ENCODE results near the gene MAGI1. TPM values are rescaled to one million over a fixed set of nuclear protein-coding genes. Genes with fewer than 3 reads are reported as not detected.

MAGI1 gene
- total RNA-seq, 4 donors from 2014 or later, result 42.4 to 71.6 (median 50.2) TPM

- TF ChIP-seq CTCF (IDR thresholded peaks at IDR 0.05) (no peak), POLR2A (IDR thresholded peaks at IDR 0.05) (no peak)
- 49 to 55% methylated on average over 3 of the region's 3 CpGs for WGBS, 2 donors
Measured at GRCh38 chr3:65636326-65636725, 402.4 kb downstream of the MAGI1 start.

GRCh38 chr3:65635657-65636056 lies 403.1 kb downstream of the MAGI1 start:
- WGBS, 2 donors, result 72 to 89% methylated on average over 2 of the region's 2 CpGs
- TF ChIP-seq POLR2A (IDR thresholded peaks at IDR 0.05) (no peak), CTCF (IDR thresholded peaks at IDR 0.05) (no peak)
- no peak overlapping the region for H3K4me3 ChIP-seq (ENCODE audit: low read depth, poor library complexity, severe bottlenecking)
- DNase-seq (ENCODE audit: low spot score in 2 of 2), result no peak
- intact Hi-C loops (cut with DNase I; ENCODE audit: low total_unique reads), result no loop called here

More at GRCh38 chr3:65636326-65636725, 402.4 kb downstream of the MAGI1 start:
- no peak for DNase-seq (ENCODE audit: low spot score in 2 of 2)
- intact Hi-C loops (cut with DNase I; ENCODE audit: low total_unique reads), result no loop called here
- no peak overlapping the region for H3K4me3 ChIP-seq (ENCODE audit: low read depth, poor library complexity, severe bottlenecking)

GRCh38 chr3:65633018-65633638 lies 405.6 kb downstream of the MAGI1 start:
- no peak for DNase-seq (ENCODE audit: low spot score in 2 of 2)
- no peak overlapping the region for H3K4me3 ChIP-seq (ENCODE audit: low read depth, poor library complexity, severe bottlenecking)
- intact Hi-C loops (cut with DNase I; ENCODE audit: low total_unique reads), result no loop called here
- no peak for TF ChIP-seq POLR2A (IDR thresholded peaks at IDR 0.05)
- no peak for TF ChIP-seq CTCF (IDR thresholded peaks at IDR 0.05)
- 81 to 82% methylated on average over 7 of the region's 7 CpGs for WGBS, 2 donors

- intact Hi-C loops (cut with DNase I; ENCODE audit: low total_unique reads), result no loop called here
- no peak for TF ChIP-seq CTCF (IDR thresholded peaks at IDR 0.05)
- H3K4me3 ChIP-seq (ENCODE audit: low read depth, poor library complexity, severe bottlenecking), result no peak overlapping the region
- no peak for DNase-seq (ENCODE audit: low spot score in 2 of 2)
Measured at GRCh38 chr3:65632414-65632813, 406.3 kb downstream of the MAGI1 start.

- DNase-seq (ENCODE audit: low spot score in 2 of 2), result no peak
- intact Hi-C loops (cut with DNase I; ENCODE audit: low total_unique reads), result no loop called here
- 91 to 92% methylated on average over 2 of the region's 2 CpGs for WGBS, 2 donors
- TF ChIP-seq CTCF (IDR thresholded peaks at IDR 0.05) (no peak), POLR2A (IDR thresholded peaks at IDR 0.05) (no peak)
- H3K4me3 ChIP-seq (ENCODE audit: low read depth, poor library complexity, severe bottlenecking), result no peak overlapping the region
Measured at GRCh38 chr3:65628978-65629377, 409.7 kb downstream of the MAGI1 start.

- intact Hi-C loops (cut with DNase I; ENCODE audit: low total_unique reads), result no loop called here
- TF ChIP-seq CTCF (IDR thresholded peaks at IDR 0.05), result no peak
- TF ChIP-seq POLR2A (IDR thresholded peaks at IDR 0.05), result no peak
- no peak overlapping the region for H3K4me3 ChIP-seq (ENCODE audit: low read depth, poor library complexity, severe bottlenecking)
- no peak for DNase-seq (ENCODE audit: low spot score in 2 of 2)
- WGBS, 2 donors, result 78 to 82% methylated on average over 3 of the region's 3 CpGs
Measured at GRCh38 chr3:65627062-65627461, 411.7 kb downstream of the MAGI1 start.

Data from lower leg skin (tissue), 4 donors.